GM13977 (cell line): ENCODE measurements around the gene PTRH1.

ENCODE experiments used
- DNase-seq: peaks from one replicate; pipeline ENCODE4 v3.0.0; 2012; ENCODE audit warnings: low spot score
- CTCF ChIP-seq: IDR thresholded peaks from 2 replicates; pipeline ENCODE4 v1.5.1; 2012; ENCODE audit warnings: mild to moderate bottlenecking, control low read depth; ENCODE audit not compliant: insufficient read depth; ENCODE audit errors: extremely low read depth, missing control alignments
- in situ Hi-C: fragments of 300-500 bp; cut with MboI; formaldehyde crosslinking; loops from one replicate; pipeline ENCODE4 v1.12.0; 2022; ENCODE audit warnings: low sequenced_read_pairs, low pct_unique_long_range_greater_than_20kb, mixed read lengths, inconsistent platforms; ENCODE audit not compliant: unreplicated experiment

Gene PTRH1

GRCh38 chr9:127726871-127727270, 11.4 kb upstream of the PTRH1 start:
- in situ Hi-C loops, result no loop called here
- no peak for TF ChIP-seq CTCF
- DNase-seq, result no peak

DNA sequence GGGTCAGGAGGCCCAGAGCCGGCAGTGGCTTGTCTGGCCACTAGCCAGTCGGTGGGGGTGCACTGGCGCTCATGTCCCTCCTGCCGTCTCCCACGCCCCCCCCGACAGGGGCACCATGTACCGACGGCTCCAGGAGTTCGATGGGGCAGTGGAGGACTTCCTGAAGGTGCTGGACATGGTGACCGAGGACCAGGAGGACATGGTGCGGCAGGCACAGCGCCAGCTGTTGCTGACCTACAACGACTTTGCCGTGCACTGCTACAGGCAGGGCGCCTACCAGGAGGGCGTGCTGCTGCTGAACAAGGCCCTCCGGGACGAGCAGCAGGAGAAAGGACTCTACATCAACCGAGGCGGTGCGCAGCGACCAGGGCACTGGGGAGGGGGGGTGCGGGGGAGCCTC, 8.5 kb upstream of the PTRH1 start:
- DNase-seq, result no peak
- in situ Hi-C loops, result no loop called here
- TF ChIP-seq CTCF, result no peak

DNA sequence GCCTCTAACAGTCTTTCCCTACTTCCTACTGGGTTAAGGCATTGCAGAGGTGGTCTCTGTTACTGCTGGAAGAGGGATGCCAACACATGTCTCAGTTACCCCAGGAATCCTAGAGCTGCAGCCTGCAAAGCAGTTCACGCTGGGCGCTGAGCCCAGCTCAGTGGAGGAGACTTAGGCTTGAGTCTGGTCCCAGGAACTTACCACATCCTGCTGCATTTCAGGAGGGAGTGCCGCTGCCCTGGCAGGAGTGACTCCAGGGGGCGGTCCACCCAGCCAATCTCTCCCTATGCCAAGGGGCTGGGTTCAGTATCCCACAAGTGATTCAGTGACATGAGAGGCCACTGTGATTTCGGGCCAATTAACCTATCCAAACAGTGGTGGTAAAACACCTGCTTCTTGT, 8.0 kb upstream of the PTRH1 start:
- no peak for TF ChIP-seq CTCF
- in situ Hi-C loops, result no loop called here
- no peak for DNase-seq

DNA sequence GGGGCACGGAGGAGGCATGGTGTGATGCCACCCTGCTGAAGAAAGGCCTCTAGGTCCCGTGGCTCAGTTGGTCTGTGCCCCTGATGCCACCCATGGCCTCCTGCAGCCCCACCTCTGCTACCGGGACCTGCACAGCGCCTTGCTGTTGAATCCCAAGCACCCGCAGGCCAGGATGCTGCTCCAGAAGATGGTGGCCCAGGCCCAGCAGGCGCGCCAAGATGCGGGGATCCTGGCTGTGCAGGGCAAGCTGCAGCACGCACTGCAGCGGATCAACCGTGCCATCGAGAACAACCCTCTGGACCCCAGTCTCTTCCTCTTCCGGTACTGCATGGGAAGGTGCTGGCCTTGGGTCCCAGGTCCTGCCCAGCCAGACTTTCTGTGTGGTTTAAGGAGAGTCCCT, 7.5 kb upstream of the PTRH1 start:
- TF ChIP-seq CTCF, result no peak
- in situ Hi-C loops, result no loop called here
- no peak for DNase-seq

DNA sequence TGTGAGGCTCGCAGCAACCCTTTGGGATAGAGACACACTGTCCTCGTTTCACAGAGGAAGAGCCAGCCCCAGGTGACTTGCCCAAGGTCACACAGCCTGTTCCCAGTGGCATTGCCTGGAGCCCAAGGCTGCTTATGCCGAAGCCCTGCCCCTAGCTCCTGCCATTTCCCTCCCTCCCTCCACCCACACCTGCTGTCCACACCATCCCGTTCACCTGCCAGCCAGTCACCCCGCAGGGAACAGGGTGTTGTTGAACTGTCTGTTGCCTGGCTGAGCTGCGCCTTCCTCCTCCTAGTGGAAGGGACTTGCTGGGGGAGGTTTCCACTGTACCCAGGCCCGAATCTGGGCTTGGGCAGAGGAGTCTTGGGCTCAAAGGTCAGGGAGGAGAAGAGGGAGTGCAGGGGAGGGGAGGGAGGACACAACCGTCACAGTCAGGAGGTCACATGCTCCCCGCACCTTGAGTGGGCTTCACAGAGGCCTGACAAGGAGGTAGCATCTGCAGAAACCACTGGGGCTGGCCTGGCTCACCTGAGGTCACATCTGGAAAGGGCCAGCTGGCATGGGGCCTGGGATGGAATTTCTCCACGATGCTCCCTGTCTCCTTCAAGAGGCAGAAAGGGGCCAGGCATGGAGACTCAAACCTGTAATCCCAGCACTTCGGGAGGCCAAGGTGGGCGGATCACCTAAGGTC, 6.7 kb upstream of the PTRH1 start:
- no peak for TF ChIP-seq CTCF
- no peak for DNase-seq
- in situ Hi-C loops, result no loop called here

GRCh38 chr9:127721391-127721821, 5.9 kb upstream of the PTRH1 start:
- DNase-seq, result no peak
- in situ Hi-C loops, result no loop called here
- no peak for TF ChIP-seq CTCF

DNA sequence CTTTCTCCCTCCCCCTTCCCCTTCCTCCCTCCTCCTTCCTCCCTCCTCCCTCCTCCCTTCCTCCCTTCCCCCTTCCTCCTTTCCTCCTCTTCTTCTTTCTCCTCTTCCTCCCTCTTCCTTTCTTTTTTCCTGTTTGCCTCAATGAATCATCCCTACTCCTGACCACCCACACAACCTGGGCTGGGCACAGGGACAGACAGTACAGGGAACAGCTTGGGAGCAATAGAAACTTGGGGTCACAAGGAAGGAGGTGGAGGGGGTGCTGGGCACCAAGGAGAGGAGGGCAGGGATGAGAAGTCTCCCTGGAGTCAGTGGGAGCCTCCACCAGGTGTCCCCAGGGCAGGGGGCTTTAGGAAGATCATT, 5.4 kb upstream of the PTRH1 start:
- in situ Hi-C loops, result no loop called here
- TF ChIP-seq CTCF, result no peak
- DNase-seq, result no peak
